GM18517 (cell line): ENCODE results near the gene TMEM72.
A peak's percentile ranks its signal among the peaks of the same experiment; 100 is the strongest.

Experiments used
- ATAC-seq: cut with Tn5 transposase; IDR thresholded peaks from one replicate; pipeline ENCODE4 v1.9.1; 2021; ENCODE audit warnings: mild to moderate bottlenecking, moderate library complexity; ENCODE audit not compliant: unreplicated experiment

Gene TMEM72

DNA sequence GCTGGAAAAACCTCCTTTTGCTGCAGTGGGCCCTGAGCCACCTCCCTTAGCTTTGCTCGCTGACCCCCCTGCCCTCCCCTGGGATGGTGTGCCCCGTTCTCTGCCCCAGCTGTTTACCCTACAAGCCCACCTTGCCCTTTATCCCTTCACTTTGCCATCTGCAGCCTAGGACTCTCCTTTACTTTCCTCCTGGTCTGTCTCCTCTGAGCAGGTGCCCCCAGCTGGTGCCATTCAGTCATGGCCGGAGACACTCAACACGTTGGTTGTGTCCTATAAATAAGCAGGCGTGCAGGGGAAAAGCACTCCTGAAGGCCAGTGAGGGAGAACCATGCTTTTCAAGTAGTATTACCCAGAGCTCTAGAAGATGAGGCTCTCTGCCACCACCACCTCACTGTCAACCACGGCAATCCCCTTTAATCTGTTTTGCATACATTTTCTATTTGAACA is 54.5 kb downstream of the TMEM72 start:
- ATAC-seq: peak; percentile 46

DNA sequence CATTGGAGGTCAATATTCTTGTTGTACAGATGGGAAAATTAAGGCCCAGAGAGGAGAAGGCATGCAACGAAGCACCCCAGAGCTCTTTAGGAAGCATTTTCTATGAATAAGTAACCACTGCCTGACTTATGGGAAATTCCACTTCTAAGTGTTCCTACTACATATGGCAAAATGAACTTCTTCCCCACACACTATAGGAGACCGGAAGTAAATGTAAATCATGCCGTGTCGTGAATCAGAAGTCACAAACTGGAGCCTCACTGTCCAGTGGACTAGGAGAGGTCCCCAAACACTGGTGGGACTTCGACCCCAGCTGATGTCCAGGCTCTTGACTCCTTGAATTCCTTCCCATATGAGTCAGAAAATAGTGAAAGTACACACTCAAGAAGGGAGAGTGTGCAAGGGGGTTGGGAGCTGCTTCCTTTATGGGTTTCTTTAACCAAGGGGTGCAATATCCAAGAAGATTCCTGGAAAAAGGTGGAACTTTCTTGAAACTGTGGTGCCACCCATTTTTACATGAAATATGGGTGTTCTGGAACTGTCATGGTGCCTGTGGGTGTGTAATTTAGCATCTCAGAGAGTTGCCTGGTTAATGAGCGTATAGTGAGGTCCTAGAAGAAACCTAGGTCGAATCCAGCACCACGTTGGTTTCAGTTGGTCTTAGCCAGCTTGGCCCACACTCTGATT is 55.1 kb downstream of the TMEM72 start:
- peak; percentile 25 for ATAC-seq

DNA sequence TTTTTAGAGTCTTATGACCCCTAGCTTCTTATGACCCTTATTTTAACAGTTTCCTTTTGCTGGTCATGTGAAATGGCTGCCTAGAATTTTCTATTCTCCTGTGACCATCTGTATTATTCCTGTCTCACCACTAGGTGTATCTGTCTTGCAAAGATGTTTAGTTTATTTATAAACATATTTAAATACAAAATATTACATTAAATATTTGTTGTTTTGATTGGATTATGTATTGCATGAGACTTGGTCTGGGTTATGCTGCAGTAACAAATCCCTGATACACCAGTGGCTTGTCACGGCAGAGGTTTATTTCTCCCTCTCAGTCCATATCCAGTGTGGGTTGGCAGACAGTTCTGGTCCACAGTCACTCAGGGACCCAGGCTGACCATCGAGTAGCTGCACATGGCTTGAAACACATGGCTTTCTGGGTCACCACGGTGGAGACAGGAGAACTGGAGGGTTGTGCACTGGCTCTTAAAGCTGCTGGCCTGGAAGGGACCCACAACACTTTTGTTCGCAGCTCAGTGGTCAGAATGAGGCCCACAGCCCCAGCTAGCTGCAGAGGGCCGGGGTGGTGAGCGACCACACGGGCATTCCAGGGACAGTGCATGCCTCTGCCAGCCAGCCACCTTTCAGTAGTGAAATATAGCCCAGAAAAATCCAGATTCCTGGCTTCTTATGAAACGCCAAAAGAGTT is 55.8 kb downstream of the TMEM72 start:
- ATAC-seq: no peak

DNA sequence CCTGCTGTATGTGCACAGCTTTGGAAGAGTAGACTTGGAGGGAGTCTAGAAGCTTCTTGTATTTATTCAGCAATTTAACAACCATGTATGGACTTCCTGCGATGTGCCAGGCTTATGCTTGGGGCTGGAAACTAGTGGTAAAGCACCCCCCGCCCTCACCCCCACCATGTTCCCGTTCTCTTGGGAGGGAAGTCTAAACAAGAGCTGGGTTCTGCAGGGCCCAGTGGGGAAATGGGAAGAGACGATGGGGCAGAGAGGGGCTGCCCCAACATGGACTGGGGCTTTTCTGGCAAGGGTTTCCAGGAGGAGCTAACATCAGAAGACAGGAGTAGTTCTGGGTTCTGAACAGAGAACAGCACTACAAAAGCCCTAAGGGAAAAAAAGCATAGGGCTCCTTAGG is 56.5 kb downstream of the TMEM72 start:
- no peak for ATAC-seq

DNA sequence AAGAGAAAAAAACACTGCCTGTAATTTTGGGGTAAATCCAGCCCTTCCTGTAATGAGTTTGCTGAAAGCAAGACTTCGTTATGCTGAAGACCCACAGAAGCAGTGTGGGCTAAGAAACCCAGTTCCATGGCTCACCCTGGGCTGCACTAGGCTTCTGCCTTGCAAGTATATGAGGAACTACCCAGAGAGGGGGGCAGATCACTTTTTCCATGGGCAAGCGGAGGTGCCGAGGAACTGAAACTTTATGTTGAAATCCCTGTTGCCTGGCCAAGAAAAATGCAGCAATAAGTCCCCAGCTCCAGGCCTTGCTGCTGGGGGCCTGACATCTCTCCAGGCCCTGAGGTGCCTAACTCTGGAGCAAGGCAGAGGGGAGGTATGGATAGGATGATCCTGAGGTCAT is 57.0 kb downstream of the TMEM72 start:
- ATAC-seq: no peak

DNA sequence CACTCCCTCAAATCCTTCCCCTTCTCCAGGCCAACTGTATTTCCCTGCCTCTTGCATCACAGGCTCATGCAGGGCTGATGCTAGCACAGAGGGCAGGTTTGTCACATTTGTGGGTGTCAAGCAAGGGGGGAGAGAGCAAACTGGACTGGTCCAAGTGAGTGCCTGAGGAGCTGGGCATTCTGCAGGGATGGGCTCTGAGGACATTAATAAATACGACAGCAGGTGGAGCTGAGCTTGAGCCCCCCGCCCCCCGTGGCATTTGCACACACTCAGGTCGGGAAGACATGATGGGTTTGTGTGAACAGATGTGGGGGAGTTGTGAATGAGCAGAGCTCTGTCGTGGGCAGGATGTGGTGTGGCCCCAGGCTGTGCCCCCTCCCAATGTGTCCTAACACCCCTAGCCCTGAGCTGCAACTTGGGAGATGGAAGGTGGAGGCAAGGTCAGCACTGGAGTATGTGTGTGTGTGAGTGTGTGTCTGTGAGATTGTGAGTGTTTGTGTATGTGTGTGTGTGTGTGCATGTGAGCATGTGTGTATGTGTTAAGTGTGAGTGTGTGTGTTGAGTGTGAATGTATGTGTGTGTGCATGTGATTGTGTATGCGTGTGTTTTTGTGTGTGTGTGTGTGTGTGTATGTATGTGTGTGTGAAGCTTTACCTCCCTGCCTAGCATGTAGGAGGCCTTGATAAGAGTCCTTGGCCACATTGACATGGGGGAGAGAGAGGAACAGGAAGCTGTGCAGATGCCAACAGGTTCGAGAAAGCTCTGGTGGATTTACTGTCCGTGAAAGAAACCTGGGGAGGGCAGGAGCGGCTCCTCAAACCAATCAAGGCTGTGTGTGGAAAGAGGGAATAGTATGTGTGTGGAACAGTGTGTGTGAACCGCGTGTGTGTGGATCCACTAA is 57.6 kb downstream of the TMEM72 start:
- no peak for ATAC-seq

DNA sequence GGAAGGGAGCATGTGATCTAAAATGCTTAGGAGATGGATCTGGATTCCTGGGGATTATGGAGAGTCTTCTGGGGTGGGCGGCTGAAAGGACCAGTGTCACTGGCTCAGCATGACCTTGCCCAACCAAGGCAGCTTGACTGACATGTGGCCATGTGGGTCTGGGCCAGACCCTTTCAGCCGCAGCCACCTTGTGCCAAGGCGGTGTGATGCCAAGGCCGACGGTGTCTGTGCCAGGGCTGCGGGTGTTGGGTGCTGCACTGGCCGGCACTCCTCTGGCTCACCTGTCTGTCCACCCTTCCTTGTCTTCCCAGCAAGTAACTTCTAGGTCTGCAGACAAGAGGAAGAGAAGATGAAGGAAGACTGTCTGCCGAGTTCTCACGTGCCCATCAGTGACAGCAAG is 58.7 kb downstream of the TMEM72 start:
- no peak for ATAC-seq

DNA sequence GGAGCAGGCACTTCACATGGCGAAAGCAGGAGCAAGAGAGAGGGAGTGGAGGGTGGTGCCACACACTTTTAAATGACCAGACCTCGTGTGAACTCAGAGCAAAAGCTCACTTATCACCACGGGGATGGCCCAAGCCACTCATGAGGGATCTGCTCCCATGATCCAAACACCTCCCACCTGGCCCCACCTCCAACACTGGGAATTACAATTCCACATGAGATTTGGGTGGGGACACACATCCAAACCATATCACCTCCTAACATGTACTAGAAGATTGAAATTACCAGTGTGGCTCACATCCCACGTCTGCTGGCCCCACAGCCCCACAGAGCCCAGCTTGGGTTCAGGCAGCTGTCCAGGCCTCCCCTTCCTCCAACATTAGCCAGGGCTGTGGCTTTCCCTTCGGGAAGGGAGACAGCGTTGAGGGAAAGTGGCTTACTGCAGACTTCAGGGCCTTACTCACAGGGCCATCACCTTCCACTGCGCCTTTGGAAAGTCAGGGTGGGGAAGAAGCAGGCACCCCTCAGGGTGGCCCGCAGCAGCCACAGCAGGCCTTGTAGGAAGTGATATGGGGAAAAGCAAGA is 59.8 kb downstream of the TMEM72 start:
- no peak for ATAC-seq

DNA sequence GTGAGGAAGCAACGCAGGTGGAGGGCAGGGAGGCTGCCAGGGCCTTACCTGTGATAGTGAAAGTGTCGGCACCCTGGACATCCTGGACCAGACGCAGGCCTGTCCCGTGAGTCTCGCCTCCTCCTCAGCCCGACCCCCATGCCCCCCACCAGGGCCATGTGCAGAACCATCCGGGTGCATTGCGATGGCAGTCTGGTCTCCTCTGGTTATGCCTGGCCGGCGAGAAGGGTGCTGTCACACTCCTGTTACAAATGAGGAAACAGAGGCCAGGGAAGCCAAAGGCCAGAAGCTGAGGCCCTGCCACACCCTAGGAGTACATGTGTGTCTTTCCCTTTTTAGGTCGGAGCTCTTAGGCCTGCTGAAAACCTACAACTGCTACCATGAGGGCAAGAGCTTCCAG is 60.3 kb downstream of the TMEM72 start:
- ATAC-seq: no peak

DNA sequence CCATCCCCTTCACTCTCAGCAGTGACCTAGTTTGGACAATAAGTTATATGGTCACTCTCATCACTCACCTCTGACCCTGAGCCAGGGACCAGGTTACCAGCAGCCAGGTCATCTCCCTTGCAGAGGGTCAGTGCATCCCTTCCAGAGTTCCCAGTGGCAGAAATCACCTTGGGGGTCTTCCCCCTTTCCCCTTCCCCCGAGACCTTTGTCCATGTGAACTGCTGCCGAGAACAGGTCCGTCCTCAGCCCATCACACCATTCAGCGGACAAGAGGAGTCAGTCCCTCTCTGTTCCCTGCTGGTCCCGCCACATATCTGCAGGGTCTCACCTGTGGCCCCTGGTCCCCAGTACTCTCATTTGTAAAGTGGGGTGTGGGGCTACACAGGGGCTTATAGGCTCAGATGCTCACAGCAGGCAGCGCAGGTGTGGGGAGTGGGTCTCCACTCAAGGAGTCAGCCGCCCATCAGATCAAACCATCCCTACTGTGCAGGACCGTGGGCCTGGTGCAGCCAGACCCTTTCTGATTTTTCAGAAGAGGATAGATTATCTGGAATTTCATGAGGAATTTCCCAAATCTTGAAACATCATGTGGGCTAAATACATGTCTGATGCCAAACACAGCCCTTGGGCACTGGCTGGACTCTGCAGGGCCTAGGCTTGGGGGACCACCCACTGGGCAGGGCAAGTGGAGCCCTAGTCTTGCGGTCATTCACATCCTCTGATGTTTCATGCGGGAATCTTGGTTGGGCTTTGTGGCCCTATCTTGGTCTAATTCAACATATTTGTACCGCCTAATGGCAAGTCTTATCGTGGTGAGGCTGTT is 61.0 kb downstream of the TMEM72 start:
- no peak for ATAC-seq

DNA sequence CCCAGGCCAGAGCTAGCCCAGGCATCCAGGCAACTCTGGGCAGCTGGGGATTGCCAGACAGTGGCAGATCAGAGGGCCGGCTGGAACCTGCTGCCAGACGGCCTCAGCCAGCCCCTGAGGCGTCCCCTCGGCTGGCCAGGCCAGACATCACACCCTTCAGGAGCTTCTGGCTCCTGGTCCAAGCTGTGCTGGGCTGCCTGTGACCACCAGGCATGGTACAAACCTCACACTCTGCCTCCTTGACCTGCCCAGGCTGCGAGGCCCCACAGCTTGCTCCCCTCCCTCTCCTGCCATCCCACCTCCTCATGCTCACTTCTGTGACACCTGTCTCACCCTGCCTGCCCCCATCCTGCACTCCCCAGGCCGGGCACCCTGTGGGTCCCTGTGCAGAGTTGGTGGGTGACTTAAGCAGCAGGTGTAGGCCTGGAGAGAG is 61.8 kb downstream of the TMEM72 start:
- no peak for ATAC-seq

DNA sequence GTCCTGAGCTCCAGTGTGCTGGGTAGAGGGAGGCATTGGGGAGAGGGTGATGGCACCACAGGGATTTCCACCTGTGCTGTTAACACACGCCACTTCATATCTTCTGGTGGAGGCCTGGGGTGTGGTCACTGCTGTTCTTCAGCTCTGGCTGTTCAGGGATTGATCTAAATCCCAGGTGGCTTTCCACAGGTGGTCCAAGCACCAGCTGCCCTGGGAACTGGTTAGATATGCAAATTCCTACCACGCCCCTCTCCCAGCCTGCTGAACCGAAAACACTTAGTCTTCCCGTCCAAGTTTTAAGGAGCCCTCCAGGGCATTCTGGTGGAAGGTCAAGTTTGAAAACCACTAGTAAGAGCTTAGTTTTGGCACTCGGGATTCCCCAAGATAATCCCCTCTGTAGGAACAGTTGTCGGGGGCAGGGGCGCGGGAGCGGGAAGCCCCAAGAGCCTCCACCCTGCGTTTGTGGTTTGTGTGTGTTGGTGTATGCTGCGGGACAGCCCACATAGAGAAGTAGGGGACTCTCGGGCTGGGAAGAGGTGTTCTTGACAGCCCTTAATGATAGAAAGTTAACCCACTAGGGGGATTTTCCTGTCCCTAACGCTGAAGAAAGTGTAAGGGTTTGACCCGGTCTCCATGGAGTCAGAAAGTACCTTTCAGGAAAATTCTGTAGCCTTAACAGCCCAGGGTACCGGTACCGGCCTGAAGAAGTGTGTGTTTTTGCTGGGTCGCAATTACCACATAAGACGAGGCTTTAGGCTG is 62.4 kb downstream of the TMEM72 start:
- ATAC-seq: no peak

DNA sequence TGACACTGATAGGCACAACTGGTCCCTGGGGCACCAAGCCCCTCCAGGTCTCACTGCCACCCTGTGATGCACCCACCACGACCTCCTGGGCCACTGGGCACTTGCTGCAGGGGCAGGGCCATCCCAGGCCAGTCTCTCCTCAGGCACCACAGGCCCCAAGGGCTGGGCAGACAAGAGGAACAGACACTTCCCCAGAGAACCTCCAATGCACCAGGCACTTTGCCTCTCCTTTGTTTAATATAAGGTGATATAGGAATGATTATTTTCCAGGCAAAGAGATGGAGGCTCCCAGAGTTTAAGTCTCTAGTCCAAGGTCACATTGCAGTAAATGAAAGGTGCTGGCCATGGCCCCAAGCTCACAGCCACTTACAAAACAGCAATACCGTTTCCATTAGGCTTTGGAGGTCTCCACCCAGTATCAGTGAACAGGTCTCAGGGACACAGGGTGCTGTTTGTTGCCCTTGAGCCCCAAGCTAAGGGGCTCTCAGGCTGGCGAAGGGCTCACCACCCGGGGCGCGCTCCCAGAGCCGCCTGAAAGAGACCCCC is 63.0 kb downstream of the TMEM72 start:
- ATAC-seq: no peak

DNA sequence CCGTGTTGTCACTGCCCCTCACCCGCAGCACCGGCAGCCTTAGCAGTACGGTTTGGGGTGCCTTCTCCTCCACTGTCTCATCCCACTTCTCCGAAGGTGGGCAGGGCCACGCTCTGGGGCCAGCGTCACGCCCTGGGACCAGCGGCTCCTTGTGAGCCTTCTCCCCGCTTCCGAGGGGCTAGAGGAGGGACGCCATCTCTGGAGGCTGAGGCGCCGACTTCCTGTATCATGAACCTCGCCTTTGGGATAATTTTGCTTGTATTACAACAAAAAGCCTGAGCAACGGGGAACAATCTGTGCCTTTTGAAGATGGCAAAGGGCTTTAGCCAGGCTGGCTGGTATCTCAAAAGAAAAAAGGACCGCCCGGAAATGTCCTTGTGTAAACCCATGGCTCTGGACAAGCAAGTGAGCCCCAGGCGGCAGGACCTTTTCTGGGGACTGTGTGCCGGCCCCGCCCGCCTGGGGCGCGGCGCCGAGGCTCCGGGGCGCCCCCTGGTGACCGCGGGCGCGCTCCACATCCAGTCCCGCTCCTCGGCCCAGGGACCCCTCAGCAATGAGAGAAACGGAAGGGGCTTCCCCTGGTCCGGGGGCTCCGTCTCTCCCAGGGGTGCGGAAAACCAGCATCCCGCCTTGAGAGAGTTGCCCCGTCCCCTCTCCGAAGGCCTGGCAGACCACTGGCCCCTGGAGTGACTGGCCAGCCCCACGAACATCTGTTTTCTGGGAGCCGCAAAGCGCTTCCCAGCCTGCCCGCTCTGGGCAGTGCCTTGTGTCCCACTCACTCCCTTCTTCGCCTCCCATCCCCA is 63.7 kb downstream of the TMEM72 start:
- peak; percentile 80 for ATAC-seq

DNA sequence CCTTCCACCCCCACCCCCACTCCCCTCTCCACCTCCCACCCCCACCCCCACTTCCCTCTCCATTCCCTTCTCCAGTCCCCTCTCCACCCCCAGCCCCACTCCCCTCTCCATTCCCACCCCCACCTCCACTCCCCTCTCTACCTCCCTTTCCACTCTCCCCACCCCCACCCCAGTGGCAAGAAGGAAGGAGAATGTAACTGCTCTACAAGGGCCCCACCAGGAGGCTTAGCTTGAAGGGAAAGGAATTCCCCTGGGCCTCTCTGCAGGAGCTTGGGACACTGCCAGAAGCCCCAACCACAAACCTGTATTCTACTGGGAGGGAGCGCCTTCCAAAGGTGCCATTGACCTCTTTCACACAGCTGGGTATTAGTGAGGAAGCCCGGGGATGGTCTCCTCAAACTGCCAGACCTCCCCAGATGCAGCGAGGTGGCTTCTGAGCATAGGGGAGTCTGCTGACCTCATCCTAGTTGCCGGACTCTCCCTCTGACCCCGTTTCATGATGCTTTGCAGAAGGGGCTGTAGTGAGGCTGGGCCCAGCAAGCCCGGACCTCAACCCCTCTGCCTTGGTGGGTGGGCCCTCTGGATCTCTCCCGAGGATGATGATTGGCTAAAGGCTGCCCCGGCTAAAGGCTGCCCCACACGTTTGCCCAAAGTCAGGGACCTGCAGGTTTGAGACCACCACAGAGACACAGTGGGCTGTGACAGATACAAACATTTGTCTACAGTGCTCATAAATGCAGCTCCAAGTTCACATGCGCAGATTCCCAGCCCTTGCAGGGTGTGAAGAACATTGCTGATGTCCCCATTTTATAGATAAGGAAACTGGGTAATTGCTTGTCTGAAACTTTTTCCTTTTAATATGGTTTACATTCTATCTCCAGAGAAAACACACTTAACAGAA is 64.5 kb downstream of the TMEM72 start:
- ATAC-seq: no peak

DNA sequence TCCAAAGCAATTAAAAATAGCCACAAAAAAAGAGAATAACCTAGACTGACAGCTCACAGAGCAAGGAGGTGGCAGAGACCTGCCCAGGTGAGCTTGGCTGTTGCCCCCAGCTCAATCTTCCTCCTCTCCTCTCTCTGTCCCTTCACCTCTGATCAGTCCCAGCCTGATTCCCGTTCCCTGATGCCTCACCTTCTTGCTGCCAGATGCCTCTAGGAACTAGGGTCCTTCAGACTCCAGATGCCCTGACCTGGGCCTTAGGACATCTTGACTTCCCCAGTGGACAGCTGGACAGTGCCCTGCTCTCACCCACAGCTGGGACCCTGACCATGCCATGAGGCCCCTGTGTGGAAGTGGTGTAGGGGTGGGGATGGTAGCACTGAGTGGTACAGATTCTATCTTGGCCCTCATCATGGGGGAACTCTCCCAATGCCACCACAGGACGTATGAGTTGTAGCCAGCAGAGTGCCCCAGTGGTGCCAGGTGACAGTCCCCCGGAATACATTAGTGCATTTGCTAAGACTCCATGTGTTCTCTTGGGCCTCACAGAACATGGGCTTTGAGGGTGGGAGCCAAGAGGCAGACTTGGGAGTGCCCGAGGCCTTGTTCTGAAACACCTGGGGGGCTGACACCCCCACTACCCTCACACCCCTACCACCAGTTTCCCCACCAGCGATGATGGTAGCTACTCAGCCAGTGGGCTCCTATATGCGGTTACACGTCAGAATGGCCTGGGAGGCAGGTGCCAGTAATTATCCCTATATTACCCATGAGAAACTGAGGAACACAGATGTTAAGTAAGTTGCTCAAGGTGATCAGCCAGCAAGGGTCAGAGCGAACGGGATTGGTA is 65.4 kb downstream of the TMEM72 start:
- ATAC-seq: no peak
